GM18498 (cell line): ENCODE measurements around the gene NXPH4.

Source experiments
- ATAC-seq: cut with Tn5 transposase; IDR thresholded peaks from one replicate; pipeline ENCODE4 v1.9.1; 2021; ENCODE audit warnings: mild to moderate bottlenecking, moderate library complexity; ENCODE audit not compliant: unreplicated experiment

NXPH4 gene

DNA sequence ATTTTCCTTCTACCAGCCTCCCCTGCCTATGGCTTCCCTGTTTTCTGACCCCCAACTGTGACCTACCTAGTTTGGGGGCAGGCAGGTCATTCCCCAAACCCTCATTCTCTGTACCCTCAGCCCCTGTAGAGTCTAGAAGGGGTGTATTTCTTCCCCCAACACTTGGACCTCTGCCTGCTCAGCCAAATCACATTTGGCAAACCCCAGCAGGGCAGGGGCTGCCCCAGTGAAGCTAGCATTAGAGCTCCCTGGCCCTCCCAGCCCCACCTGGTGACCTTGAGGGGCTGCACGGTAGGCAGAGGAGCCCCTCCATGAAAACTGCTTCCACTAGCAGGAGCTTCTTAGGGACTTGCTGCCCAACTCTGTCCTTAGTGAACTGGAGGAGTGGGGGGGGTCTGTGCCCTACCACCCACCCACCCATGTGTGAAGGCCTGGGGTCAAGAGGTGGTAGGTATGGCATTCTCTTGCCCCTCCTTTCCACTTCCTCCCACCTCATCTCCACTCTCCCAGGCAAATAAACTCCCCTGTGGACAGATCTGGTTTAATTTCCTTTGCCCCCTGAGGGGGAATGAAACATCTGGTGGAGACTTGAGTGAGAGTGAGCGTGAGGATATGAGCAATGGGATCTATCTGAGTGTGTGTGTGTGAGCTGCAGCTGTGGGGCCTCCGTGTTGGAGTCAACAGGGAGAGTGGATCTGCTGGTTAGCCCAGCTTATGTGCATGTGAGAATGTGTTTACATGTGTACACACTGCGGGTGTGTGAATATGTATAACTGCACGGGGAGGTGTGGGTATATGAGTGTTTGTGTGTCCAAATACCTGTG, 1.6 kb downstream of the NXPH4 start:
- no peak for ATAC-seq

DNA sequence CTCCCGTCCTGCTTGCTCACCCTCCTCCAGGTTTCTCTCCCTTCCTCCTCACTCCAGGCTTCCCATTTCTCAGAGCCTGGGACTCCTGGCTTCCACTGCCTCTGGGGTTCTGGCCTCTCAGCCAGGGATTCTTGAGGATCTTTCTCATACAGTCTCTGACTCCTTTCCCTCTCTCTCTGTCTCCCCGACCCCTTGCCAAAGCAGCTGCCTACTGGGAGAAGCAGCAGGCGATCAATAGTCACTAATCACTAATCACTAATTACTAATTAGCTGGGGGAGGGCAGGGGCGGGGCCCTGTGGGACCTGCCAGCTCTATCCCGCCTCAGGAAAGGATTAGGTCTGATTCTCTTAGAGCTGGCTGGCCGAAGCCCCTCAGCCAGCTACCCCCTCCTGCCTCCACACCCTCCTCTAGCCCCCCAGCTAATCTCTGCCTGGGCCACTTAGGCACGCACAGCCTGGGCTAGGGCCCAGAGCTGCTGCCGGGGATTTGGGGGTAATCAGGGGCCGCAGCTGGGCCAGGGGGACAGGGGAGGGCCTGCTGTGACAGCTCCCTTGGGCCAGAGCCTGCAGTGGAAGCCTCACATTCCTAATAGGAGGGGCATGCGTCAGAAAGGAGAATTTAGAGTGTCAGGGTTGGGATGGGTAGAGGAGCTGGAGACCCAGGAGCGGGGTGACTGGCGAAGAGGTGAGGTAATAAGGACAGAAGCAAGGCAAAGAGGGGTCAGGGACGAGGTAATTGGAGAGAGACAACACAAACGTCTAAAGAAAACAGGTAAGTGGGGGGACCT, 2.8 kb downstream of the NXPH4 start:
- ATAC-seq: no peak

DNA sequence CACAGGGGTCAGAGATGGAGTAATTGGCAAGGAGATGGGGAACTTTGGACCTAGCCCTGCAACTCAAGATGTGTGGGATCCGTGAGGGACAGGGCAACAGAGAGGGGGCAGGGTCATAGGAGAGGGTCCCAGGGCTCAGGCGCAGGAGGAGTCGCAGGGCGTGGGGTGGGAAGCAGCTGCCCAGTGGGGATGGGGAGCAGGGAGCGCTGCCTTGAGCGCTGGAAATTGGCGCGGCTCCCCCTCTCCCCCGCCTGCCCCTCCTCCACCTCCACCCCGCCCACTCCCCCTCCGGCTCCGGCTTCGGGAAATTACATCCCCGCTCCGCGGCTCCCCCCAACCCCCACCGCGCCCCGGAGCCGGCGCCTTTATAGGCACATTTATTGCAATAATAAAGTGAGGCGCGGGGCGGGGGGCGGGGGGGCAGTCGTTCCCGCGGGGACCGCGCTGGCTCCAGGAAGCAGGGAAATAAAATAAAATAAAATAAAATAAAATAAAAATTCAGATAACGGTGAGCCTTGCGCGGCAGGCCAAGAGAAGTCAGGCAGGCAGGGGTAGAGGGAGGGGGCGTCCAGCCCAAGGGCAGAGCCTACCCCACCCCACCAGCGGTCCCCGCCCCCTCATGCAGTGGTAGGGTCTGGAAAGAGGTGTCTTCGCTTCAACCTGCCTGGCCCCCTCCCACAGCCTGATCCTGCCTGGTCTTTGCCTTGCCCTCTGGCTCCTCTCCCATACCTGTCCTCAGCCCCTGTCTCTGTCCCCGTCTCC, 3.6 kb downstream of the NXPH4 start:
- ATAC-seq: no peak

DNA sequence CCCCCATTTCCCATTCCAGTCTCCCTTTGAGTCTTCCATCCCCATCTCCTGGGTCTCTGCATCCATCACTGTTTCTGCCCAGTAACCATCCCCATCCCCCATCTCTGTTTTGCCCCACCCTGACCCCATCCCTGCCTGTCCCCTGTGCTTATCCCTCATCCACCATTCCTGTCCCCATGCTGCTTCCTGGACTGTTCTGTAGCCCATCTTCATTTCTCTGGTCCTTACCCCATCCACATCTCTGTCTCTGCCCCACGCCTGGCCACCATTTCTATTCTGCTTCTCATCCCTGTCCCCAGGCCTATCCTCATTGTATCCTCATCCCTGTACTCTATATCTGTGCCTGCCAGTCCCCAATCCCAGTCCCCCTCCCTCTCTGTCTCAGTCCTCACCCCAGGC, 4.2 kb downstream of the NXPH4 start:
- ATAC-seq: no peak

DNA sequence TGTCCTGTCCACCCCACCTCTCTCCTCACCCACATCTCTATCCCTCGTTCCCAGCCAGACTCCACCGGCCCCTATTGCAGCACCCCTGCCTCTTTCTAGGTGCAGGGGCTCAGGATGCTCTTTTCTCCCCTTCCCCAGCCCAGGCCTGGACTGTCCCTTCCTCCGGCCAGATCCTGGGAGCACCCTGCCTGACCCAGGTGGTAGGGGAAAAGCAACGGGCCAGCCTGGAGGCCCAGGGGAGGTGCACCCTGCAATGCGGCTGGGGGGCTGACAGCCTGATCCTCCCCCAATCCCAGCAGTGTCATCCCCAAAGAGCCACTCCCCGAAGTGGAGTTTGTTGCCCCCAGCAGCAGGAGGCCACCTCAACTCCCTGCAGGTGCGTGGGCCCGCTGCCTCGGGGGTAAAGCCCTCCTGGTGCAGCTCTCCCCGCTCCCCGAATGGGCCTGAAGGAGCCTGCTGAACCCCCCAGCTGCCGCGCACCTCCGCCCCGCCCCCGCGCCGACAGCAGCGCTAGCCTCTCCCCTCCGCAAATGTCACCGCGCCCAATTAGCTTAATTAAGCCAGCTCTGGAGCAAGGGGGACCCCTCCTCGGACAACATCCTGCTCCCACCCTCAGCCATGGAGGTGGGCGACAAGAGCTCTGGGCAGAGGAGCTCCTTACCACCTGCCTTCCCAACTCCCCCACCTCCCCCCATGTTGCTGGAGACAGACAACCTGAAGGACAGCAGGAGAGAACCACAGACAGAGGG, 4.7 kb downstream of the NXPH4 start:
- no peak for ATAC-seq

DNA sequence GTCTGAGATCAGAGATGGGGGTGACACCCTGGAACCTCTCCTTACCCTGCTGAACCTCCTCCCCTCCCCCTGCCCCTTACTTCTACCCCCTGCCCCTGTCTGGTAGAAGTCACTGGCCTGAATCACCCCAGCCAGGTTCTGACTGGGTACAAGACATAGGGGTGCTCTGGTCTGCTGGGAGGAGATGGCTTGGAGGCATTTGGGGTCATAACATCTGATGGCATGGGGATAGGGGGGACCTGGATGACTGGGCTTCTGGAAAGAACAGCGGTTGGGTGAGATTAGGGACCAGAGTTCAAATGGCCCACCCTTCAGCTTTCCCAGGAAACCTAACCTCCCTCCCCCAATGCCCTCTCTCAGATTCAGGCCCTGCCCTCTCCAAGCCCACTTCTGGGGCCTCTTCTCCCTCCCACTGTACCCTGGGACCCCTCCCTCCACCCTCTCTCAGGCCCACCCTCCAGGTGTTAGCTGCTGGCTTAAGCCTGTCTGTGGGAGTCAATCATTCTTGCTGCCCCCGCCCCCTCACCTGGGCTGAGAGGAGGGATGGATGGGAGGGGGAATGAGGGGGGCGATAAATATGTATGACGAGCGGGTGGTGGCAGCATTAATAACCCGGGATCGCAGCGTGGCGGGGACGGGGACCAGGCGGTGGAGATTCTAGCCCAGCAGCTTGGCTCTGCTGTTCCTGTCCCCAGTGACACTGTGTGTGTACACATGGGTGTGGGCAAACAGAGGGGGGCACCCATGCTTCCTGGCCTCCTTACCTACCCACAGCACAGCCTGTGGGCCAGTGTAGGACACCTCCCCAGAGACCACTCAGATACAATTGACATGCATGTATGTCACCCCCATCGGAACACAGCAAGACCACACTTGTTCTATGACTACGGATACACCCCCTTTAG, 5.9 kb downstream of the NXPH4 start:
- ATAC-seq: no peak

DNA sequence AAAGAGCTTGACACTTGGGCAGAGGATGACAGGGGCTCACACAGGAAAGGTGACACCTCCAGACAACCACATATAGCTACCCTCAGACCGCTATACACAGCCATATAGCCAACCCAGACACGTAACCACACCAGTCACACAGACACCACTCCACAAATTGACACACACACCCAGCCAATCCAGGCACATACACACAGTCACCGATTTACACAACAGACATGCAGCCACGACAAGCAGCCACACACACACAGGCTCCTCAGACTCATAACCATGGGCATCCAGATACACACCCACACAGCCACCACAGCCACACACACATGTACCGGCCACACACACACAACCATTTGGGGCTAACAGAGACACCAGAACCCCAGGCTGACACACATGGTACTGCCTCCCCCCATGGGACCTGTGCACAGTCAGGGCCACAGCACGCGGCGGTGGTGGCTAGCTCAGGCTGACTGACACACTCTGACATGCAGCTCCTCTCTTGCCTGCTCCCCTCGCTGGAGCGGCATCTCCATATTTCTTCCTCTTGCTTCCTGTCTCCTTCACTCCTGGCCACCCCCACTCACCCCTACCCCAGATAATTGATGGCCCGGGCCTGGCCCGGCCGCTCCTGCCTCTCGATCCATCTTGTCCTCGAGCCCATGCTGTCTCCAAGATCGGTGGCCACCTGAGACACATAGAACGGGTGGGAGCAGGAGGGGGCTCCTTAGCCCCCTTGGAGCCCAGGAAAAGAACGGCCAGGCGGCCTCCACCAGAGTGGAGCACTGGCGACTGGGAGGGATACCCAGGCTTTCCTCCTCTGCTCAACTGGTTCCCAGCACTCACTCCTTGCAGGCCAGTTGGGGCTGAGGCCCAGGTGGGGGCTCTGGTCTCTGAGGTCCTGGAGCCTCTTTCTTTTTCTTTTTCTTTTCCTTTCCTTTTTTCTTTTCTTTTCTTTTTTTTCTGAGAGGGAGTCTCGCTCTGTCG, 6.9 kb downstream of the NXPH4 start:
- ATAC-seq: no peak

DNA sequence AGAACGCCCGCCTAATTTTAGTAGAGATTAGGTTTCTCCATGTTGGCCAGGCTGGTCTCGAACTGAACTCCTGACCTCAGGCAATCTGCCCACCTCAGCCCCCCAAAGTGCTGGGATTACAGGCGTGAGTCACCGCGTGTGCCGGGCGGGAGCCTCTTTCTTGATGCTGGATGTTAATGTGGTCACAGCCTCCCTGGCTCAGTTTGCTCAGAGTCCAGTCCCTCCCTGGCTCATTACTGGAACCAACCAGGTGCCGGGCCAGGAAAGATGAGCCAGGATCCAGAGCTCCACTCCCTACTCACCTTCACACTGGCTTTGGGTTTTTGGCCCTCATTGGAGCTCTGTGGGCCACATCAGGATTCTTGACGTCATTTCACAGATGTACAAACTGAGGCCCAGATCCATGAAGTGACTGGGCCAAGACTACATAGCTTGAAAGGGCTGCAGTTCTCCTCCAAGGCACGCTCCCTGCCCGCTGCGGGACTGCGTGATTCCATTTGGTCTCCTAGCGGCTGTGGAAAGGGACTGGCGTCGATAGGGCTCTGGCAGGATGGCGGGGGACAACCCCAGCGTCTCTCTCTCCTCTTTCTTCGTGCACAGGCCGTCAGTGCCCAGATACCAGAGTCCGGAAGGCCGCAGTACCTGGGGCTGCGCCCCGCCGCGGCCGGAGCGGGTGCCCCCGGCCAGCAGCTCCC, 7.8 kb downstream of the NXPH4 start:
- no peak for ATAC-seq

DNA sequence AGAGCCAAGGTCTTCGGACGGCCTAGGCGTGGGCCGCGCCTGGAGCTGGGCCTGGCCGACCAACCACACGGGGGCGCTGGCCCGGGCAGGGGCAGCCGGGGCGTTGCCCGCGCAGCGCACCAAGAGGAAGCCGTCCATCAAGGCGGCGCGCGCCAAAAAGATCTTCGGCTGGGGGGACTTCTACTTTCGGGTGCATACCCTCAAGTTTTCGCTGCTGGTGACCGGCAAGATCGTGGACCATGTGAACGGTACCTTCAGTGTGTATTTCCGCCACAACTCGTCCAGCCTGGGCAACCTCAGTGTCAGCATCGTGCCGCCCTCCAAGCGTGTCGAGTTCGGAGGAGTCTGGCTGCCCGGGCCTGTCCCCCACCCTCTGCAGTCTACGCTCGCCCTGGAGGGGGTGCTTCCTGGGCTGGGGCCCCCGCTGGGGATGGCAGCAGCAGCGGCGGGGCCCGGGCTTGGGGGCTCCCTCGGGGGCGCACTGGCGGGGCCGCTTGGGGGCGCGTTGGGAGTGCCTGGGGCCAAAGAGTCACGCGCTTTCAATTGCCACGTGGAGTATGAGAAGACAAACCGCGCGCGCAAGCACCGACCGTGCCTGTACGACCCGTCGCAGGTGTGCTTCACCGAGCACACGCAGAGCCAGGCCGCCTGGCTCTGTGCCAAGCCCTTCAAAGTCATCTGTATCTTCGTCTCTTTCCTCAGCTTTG, 8.5 kb downstream of the NXPH4 start:
- no peak for ATAC-seq

DNA sequence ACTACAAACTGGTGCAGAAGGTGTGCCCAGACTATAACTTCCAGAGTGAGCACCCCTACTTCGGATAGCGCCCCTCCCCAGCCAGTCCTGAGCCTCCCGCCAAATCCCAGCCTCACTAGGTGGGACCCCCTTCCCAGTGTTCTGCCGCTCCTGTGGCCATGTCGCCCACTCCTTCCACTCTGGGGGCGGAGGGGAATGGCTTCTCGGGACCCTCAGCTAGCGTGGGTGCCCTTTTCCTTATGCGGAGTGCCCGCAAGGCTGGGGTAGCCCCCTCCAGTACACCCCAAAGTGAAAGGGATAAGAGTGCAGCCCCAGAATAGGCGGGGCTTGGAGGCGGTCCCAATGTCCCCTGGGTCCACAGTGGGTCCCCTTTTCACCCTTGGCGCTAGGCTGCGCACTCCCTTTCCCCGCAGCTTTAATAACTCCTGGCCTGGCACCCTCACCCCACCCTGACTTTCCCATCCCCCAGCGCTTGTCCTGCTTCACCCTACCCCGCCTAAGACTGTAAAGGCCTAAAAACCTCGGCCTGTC, 9.2 kb downstream of the NXPH4 start:
- no peak for ATAC-seq

DNA sequence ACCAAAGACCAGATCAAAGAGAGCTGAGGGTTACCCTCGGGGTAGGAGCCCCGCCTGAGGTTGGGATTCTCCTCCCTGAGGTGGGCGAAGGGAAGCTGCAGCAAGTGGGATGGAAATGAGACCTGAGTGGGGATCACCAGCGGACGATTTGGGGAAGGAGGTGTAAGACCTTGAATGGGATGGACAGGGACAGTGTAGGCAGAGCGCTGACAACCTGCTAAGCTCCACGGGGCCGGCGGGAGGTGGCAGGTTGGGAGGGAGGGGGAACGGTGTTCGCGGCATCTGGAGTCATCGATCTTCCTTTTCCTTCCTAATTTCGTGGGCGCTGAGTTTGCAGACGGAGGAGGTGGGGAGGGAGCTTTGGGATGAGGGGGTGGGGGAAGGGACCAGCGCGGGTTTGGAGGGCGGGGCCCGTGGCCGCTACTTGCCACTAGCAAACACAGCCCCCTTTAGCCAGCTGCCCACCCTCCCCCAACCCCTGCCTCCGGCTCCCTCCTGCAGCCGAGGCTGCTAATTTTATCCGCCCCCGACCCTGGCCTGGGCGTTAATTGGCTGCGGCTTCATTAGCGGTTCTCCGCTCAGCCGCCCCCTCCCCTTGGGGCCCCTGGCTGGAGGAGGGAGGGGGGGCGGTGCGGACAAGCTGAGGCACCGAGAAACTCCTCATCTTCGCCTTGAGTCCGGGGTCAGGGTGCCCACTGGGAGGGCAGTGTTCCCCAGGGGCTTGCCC, 10.2 kb downstream of the NXPH4 start:
- ATAC-seq: no peak

DNA sequence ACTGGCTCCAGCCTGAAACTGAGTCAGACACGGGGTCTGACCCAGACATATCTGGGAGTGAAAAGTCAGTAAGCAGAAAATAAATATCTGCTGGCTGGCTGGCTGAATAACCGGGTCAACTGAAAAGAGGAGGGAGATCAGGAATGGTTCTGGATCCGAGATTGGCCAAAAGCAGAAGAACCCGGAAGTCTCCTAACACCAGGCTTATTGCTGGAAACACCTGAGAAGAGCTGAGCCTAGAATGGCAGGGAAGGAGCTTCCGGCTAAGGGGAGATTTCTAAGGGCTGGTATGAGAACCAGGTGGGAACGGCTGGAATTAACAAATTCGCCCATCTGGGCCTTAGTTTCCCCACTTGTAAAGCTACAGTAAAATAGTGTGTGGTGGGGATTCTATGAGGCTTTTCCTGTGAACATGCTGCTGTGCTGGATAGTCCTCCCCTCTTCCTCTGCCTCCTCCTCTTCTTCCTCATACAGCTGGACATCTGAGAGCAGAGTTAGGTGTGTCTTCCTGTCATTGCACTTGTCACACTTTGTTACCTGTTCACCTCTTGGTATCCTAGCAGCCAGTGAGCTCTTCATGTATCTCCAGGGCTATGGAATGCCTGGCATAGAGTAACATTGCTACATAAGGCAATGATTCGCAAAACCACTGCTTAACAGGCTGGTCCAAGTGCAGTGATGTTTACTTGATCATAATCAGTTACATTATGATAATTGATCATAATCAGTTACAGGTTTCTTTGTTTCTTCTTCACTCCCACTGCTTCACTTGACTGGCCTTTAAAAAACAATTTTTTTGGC, 10.9 kb downstream of the NXPH4 start:
- ATAC-seq: no peak

DNA sequence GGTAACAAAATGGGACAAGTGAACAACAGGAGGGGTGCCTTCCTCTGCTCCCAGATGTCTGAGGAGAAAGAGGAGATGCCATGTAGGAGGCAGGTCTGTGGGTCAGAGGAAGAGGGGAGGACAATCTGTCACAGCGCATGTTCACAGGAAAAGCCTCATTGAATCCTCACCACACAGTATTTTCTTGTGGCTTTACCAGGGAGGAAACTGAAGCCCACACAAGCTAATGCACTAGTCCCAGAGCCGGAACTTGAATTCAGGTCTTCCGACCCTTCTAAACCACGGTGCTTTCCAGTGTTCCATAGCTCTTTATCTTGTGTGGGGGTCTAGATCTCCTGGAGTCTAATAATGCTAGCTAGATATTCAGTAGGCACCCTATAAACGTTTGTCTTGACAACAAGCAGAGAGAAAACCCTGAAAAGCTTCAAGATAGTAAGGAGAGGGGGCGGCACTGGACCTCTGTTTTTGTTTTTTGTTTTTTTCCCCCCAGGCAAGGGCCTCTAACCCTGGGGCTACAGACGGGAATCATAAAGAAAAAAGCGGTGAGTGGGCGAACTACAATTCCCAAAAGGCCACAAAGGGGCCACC, 12.5 kb downstream of the NXPH4 start:
- ATAC-seq: peak; percentile 9

DNA sequence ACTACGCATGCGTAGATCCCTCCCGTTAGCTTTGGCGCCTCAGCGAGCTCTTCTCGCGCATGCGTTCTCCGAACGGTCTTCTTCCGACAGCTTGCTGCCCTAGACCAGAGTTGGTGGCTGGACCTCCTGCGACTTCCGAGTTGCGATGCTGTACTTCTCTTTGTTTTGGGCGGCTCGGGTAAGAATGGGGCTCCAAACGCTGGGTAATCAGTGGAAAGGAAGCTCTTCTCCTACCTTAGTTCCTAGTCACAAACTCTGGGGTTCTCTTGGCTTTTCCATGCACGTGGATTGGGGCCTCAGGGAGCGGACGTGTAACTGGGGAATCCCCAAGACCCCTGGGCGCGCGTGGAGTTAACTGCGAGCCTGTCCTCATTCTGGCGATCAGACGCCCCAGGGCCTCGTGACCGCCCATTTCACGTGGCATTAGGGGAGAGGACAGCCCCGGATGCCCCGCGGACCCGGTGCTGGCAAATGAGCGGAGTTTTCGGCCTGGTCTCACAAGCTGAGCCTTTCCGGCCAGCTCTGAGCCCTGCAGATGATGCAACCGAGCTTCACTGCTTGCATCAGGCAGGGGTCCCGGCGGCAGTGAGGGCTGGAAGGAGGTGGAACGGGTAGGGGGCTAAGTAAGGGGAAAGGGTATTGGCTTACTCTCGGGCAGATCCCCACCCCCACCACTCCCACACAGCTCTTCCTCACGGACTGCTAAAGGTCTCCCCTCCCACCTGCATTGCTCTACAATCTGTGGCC, 13.2 kb downstream of the NXPH4 start, which contains the start of gene SHMT2:
SHMT2 (plus strand) TSS at position 78 of the 747 bp plus-strand sequence; CDS start at position 146, 68 bp downstream.
- peak; percentile 71 for ATAC-seq
